Peyer's patch (tissue), 4 donors: ENCODE results near the gene MAP3K6.

Source experiments
- POLR2A ChIP-seq, 2 donors: fragments of 450-650 bp; IDR thresholded peaks; one replicate each; pipeline ENCODE4 v1.5.1; 2017; ENCODE audit warnings: antibody characterized with exemption in 2 of 2, mild to moderate bottlenecking in 2 of 2, moderate library complexity in 2 of 2
- TF ChIP-seq, protein P1 (sequence below), 6 experiments: fragments of 450-650 bp in 4 of 6; fragments of 200-600 bp in 2 of 6; sonication (generic) in 1 of 6; IDR thresholded peaks; one replicate each; pipeline ENCODE4 v1.5.1; 2017 to 2019; ENCODE audit warnings: antibody characterized with exemption in 6 of 6, mild to moderate bottlenecking in 3 of 6, moderate library complexity in 1 of 6

DNA sequence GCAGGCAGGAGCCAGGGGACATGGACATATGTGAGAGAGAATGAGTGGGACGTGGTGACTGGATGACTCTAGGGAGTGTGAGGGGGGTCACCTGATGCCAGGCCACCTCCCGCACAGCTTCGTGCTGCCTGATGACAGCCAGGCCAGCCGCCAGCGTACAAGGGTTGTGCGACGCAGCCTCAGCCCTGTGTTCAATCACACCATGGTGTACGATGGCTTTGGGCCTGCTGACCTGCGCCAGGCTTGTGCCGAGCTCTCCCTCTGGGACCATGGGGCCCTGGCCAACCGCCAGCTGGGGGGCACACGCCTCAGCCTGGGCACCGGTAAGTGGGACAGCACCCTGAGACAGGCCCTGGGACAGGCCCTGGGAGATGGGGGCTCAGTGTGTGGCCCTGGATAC is 13.6 kb downstream of the MAP3K6 start:
- no peak for TF ChIP-seq POLR2A (IDR thresholded peaks at IDR 0.05)
- TF ChIP-seq, protein P1, sequence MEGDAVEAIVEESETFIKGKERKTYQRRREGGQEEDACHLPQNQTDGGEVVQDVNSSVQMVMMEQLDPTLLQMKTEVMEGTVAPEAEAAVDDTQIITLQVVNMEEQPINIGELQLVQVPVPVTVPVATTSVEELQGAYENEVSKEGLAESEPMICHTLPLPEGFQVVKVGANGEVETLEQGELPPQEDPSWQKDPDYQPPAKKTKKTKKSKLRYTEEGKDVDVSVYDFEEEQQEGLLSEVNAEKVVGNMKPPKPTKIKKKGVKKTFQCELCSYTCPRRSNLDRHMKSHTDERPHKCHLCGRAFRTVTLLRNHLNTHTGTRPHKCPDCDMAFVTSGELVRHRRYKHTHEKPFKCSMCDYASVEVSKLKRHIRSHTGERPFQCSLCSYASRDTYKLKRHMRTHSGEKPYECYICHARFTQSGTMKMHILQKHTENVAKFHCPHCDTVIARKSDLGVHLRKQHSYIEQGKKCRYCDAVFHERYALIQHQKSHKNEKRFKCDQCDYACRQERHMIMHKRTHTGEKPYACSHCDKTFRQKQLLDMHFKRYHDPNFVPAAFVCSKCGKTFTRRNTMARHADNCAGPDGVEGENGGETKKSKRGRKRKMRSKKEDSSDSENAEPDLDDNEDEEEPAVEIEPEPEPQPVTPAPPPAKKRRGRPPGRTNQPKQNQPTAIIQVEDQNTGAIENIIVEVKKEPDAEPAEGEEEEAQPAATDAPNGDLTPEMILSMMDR (IDR thresholded peaks at IDR 0.05) = no peak
